ENCODE measurements around the gene SDCCAG8. TPM values are rescaled to one million over a fixed set of nuclear protein-coding genes. Genes with fewer than 3 reads are reported as not detected.

SDCCAG8 gene
- total and polyA plus RNA-seq, 8 donors, result 24.3 to 37.1 (median 30.0) TPM

DNA sequence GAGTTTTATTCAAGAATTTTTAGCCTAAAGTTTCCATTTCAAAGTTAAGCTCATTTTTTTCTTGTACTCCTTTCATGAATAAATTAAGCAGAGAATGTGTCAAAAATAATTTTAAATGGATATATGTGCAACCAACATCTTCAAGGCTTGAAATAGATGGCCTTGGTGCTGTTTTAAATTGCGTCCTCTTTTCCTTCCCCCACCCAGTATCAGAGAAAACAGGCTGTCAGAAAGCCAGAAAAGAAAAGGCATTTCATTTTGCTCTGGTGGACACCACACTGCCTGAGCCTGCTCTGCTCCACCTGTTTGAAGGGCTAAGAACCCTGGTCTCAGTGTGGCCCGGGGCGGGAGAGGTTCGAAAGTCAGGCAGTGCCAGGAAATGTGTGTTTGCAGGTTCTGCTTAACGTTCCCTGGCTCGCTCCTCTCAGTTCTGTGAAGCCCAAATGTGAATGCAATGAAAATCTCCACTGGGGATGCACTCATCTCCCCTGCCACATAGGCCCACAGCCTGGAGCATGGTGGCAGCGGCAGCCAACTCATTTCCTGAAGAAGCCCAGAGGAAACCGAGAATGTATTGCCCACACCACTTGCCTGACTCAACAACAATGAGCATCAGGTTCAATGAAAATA lies 134.4 kb downstream of the SDCCAG8 start:
- Histone ChIP-seq H3K9me3 (no peaks in the 10 kb centered on the region), H3K27ac (no peak overlapping the region), H3K36me3 (no peaks in the 10 kb centered on the region), H3K4me3 (no peak overlapping the region), H3K27me3 (no peaks in the 10 kb centered on the region), H3K4me1 (peaks cover 0 to 2% (median 0%) of the 10 kb centered on the region in 3 donors)
- no peak for ATAC-seq
- intact Hi-C loops (cut with DNase I), result no loop called here
- 89 to 94% methylated on average over 8 of the region's 8 CpGs for WGBS, 2 donors
- TF ChIP-seq, protein P1, sequence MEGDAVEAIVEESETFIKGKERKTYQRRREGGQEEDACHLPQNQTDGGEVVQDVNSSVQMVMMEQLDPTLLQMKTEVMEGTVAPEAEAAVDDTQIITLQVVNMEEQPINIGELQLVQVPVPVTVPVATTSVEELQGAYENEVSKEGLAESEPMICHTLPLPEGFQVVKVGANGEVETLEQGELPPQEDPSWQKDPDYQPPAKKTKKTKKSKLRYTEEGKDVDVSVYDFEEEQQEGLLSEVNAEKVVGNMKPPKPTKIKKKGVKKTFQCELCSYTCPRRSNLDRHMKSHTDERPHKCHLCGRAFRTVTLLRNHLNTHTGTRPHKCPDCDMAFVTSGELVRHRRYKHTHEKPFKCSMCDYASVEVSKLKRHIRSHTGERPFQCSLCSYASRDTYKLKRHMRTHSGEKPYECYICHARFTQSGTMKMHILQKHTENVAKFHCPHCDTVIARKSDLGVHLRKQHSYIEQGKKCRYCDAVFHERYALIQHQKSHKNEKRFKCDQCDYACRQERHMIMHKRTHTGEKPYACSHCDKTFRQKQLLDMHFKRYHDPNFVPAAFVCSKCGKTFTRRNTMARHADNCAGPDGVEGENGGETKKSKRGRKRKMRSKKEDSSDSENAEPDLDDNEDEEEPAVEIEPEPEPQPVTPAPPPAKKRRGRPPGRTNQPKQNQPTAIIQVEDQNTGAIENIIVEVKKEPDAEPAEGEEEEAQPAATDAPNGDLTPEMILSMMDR (IDR thresholded peaks at IDR 0.05), result no peak
- no peak for FAIRE-seq
- no peak for DNase-seq

DNA sequence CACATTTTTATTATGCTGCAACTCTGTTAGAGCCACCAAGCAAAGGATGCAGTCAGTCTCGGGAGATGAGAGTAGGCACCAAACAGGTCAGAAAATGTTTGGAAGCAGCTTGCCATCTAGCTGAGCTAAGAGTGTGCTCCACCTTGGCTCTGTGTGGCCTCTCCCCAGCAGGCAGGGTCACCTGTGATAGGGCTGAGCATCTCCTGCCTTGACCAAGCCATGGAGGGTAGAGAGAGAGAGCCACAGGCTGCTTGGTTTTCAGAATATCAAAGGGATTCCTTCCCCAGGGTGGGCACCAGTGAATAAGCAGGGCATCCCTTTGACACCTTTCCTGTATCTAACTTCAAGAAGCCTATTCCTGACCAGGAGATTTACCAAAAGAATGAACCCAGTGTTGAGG lies 135.5 kb downstream of the SDCCAG8 start:
- 97 to 100% methylated on average over 1 of the region's 1 CpG for WGBS, 2 donors
- peaks cover 0 to 5% (median 0%) of the 10 kb centered on the region in 3 donors for H3K4me1 ChIP-seq
- no peaks in the 10 kb centered on the region for H3K9me3 ChIP-seq
- H3K27me3 ChIP-seq, result no peaks in the 10 kb centered on the region
- no peak for FAIRE-seq
- H3K4me3 ChIP-seq, result no peak overlapping the region
- ATAC-seq, result no peak
- TF ChIP-seq, protein P1 (IDR thresholded peaks at IDR 0.05), result no peak
- DNase-seq, result no peak
- H3K36me3 ChIP-seq, result no peaks in the 10 kb centered on the region
- intact Hi-C loops (cut with DNase I), result no loop called here
- H3K27ac ChIP-seq, result no peak overlapping the region

DNA sequence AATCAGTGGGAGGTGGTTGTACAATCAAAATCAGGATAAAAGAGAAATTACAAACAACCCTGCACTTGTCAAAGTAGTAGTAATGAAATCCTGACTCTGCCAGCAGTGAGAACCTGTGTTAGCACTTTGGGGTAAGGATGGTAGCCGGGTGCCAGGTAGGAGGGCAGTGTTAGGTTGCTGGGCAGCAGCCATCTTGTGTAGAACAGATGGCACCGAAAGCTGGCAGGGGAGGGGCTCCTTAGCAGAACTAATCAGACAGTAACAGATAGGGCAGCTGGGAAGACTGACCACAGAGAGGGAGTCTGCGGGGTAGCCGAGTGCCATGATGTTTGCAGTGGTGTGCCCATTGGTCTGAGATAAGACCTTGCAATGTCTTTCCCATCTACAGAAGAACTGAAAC lies 137.3 kb downstream of the SDCCAG8 start:
- peak in 1 of 6 donors; percentile 15 for DNase-seq
- FAIRE-seq, result no peak
- Histone ChIP-seq H3K27me3 (no peaks in the 10 kb centered on the region), H3K9me3 (no peaks in the 10 kb centered on the region), H3K27ac (no peak overlapping the region), H3K4me1 (peaks cover 0 to 5% (median 0%) of the 10 kb centered on the region in 3 donors), H3K4me3 (no peak overlapping the region), H3K36me3 (no peaks in the 10 kb centered on the region)
- WGBS, 2 donors, result 90% methylated on average over 4 of the region's 4 CpGs
- ATAC-seq, result peak in 2 of 4 donors; percentile 61 to 75
- intact Hi-C loops (cut with DNase I), result no loop called here
- TF ChIP-seq, protein P1 (IDR thresholded peaks at IDR 0.05), result no peak

DNA sequence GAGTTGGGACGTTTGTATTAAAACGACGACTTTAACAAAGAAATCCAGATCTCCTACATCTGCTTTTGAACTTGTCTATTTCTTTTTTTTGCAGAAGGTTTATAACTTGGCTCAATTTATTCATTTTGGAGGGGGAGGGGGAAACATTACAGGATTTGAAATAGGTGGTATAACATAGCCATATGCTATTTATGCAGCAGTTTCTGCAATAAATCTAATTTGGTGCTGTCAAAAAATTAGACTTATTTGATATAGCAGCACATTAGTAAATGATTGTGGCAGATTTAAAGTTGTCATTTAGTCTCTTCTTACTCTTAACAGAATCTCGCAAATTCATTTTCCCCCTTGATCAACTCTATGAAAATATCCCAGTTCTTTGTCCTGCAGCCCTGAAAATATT lies 138.2 kb downstream of the SDCCAG8 start:
- DNase-seq (no peak), ATAC-seq (no peak), FAIRE-seq (no peak)
- peak overlapping the region in 1 of 4 donors; percentile 60 for H3K27ac ChIP-seq
- H3K27me3 ChIP-seq, result no peaks in the 10 kb centered on the region
- intact Hi-C loops (cut with DNase I), result no loop called here
- TF ChIP-seq, protein P1 (IDR thresholded peaks at IDR 0.05), result no peak
- peaks cover 0 to 5% (median 0%) of the 10 kb centered on the region in 3 donors for H3K4me1 ChIP-seq
- 70 to 77% methylated on average over 4 of the region's 4 CpGs for WGBS, 2 donors
- H3K36me3 ChIP-seq, result no peaks in the 10 kb centered on the region
- H3K4me3 ChIP-seq, result no peak overlapping the region
- no peaks in the 10 kb centered on the region for H3K9me3 ChIP-seq
